KG1 (cell line): ENCODE measurements around the gene C17orf67.

Experiments
- DNase-seq: peaks from one replicate; lab custom pipeline; 2025; lab: John Stamatoyannopoulos, UW

C17orf67 gene

DNA sequence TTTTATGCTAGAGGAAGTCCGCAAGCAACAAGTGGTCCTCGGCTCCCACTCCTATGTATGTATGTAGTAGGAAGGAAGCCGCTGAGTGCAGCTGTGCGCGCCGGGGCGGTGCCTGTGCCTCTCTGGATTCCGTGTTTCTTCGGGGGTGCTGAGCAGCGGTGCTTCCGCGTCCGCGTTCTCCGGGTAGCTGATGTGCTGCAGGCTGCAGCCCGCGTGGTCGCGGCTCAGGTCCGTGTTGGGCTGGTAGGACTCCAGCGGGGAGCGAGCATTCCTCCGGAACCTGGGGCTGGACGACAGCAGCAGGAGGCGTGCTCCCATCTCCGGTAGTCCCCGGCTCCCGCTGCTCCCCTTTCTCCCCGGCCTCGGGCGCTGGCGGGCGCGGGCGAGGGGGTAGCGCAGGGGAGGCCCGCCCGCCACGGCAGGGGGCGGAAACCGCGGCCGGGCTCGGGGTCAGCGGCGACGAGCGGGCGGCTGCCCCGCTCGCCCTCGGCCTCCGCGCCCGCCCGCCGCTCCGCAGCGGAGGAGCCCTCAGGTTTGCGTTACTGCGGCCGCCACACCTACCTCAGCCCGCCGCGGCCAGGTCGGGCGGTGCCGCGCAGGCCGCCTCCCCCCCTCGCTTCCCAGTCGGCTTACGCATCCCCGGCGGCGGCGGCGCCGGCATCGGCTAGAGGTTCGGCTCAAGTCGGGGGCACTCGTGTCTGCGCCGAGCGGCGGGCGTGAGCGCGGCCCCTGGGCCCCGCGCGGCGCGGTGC lies 487 bp downstream of the C17orf67 start:
- peak; percentile 80 for DNase-seq

DNA sequence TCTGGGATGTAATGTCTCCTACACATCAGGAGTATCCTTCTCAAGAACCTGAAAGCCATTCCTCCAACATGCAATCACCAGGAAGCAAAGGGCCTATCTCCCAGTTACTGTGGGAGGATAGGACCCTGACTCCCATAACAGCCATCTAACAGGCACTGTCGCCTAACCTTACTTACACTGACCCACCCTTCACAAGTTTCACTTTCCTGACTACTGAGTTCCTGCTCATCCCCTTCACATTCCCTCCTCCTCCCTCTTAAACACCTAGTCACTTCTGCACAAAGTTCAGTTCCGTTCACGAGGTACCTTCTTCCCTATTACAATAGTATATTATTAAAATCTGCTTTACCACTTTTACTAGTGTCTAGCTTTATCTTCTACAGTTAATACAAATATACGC lies 1.3 kb downstream of the C17orf67 start:
- no peak for DNase-seq

DNA sequence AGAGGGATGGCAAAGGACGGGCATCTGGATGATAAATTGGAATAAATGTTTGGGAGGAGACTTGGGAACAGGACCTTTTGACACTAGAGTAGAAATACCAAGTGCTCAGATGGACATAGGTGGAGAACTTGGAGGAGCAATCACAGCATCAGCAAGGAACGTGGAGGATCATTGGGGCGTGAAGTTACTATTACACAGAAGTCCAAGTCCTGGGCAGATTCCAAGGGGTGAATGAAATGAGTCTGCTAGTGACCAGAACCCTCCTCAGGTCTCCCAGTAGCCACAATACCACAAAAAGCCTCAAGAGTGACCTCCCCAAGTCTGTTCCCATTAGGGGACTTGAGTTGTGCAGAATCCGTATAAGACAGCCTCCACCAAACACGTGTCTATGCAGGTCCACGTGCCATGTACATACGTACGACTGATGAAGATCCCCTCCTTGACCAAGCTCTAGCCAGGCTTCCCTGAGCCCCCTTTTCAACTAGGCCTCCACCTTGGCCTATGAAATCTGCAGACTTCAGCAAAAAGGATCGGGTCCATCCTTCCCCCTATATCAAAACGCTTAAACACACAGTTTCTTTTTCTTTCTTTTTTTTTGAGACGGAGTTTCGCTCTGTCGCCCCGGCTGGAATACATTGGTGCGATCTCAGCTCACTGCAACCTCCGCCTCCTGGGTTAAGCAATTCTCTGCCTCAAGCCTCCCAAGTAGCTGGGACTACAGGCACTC lies 2.2 kb downstream of the C17orf67 start:
- no peak for DNase-seq

DNA sequence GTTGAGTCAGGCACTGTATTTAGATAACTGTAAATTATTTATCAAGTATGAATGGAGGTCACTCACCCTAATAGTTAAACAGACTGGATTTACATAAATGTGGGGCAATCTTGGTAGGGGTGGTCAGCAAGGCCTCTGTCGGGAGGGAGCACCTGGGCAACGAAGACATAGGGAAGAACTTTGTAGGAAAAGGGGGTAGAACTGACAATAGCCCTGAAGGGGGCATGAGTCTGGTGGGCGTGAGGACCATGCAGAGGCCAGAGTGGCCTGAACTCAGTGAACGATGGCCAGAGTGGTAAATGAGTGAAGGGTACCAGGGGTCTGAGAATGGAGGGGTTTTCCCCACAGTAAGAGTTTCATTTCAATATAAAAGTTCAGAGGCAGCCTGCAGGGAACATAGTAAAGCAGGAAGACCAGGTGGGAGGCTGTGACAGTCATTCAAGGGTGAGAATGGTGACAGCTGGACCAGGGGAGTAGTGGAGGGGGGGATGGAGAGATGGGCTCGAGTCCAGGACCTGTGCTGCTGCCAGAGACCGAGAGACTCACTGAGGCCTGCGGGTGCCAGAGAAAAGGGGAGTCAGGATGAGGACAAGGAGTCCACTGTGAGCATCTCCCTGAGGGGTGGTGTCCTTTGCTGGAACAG lies 2.9 kb downstream of the C17orf67 start:
- DNase-seq: no peak

DNA sequence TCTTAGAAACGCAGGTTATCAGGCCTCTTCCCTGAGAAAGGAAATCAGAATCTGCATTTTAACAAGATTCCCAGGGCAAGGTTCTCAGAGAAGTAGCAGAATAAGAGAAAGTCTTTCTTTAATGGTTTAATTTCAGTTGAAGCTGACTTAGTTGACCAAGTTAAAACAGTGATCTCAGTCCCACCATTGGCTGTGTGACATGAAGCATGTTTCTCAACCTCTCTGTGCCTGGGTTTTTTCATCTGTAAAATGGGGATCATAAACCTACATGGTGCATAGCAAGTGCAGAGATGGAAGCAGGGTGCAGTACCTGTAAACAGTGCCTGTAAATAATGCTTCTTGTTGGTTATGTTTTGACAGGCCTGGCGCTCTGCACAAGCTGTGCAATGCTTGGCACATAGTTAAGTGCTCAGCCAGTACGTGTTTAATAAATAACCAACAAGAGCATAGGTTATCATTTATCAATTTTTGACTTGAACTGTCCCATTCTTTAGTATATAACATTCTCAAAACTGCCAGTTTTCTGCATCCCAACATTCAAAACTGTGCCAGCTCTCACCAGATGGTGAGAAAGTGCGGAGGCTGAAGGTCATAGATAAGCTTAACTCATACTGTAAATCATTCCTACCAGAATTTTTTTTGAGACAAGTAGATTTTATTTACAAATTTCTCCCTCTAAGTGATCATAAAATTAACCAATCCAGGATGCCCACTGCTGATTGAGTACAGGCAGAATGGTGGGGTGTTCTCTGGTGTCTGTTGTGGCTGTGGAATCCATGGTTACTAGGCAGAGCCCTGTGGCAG lies 6.9 kb downstream of the C17orf67 start:
- no peak for DNase-seq

DNA sequence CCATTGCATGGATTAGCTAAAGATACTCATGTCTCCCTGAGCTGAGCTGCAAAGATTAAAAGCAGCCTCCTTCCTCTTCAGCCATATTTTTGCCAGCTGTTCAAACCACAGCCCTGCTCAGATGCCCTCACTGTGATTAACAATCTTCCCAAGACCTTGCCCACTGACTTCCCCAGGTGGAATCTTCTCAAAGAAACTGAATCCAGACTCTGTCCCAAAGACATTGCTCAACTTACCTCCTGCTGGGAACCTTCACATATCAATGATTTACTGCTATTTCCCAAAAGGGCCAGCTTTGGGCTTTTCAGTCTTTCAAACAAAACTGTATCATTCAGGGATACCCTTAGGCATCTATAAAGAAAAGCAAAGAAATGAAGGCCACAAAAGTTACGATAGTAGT lies 9.2 kb downstream of the C17orf67 start:
- no peak for DNase-seq

DNA sequence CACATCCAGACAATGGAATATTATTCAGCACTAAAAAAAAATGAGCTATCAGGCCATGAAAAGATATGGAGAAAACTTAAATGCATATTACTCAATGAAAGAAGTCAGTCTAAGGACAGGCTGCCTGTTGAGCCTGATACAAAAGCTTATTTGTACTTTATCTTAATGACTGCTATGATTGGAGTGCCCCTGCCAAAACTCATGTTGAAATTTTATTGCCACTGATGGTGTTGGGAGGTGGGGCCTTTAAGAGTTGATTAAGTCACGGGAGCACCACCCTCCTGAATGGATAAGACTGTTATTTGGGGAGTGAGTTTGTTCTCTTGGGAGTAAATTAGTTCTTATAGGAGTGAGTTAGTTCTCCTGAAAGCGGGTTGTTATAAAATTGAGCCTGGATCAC lies 9.9 kb downstream of the C17orf67 start:
- DNase-seq: no peak

DNA sequence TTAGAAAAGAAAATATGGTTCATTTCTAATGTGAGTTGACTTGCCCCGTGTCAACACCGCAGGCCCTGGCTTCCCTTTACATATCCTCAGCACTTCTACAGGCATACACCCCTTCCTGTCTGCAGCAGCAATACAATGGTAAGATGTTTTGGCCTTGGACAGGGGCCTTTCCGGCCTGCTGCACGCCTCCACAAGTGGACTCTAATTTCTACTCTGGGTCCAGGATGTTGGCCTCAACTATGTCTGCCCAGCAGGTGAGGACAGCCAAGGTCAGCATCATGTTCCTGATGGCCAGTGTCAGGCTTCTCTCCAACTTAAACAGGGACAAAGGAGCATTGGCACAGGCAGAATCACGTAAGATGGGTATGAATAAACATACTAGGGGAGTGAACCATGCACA lies 11.0 kb downstream of the C17orf67 start:
- DNase-seq: no peak

DNA sequence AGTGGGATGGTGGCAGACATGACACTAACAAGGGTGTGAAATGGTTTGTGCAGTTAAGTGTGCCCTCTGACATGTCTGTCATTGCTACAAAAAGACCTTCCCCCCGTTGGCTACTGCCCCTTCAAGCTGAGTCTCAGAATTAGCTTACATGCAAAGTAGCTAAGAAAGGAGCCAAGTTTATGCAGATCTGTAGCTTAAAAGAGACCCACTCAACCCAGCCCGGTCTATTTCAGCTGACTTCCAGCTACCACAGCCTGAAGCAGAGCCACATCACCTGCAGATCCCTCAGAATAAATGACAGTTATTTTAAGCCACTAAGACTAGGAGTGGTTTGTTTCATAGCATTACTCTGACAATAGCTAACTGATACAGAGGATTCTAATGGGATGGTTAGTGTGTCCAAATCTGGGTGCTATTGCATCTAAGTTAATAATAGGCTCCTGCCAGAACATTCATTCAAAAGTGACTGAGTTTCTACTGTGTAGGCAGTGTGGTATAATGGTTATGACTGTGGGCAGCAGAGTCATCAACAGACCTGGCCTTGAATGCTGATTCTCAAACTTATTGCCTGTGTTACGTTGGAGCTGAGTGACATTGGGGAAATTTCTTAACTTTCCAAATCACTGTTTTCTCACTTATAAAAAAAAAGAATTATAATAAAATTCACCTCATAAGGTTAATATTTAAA lies 11.7 kb downstream of the C17orf67 start:
- no peak for DNase-seq

DNA sequence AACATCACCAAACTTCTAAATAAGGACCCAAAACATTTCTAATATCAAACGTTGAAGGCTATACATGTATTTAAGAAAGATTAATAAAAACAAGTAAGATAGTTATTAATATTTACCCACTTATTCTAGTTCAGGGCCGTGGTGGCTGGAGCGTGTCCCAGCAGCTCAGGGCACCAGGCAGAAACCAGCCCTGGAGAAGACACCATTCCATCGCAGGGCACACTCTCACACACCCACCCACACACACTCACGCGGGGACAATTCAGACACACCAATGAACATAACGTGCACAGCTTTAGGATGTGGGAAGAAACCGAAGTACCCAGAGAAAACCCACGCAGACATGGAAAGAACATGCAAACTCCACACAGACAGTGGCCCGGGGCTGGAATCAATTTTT lies 13.5 kb downstream of the C17orf67 start:
- no peak for DNase-seq

DNA sequence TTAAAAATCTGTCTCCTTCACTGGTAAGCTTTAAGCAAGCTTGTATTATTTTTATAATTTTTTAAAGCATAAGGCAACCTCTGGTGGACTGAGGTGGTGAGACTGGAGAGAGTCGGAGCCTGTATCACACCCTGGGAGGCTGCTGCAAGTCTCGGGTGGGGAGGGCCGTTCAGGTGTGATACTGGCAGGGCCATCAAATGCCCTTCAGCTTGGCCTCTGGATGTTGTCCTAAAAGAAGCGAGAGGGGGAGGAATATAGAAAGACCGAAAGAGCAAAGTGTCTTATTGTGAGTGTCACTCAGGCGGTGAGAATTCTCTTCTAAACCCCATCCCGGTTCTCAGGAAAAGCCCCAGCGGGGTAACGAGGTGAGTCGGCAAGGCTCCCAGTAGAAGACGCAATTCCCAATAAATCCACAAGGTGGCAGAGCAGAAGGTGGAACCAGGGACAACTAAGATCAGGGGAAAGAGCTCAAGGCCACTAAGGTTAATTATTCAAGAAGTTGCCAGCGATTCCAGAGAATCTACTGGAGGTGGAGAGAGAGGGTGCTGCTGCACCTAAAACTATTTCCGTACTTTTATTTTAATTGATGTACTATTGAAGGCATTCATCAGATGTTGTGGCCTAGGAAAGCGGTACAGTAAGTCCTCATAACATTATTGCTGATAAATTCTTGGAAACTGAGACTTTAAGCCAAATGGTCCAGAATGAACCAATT lies 14.1 kb downstream of the C17orf67 start:
- DNase-seq: peak; percentile 67

DNA sequence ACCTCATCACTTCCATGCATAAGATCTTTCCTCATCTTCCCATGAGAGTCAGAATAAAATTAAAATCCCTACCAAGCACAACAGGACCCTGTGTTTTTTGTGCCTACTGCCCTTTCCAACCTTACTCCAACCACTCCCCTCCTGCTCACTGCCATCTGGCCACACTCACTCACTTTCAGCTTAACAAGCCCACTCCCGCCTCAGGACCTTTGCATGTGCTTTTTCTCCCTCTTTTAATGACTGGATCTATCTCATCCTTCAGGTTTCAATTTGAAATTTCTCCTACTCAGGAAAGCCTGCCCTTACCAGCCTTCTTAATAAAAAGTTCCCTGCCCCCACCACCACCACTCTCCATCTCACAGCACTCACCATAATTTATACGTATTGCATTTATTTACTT lies 14.7 kb downstream of the C17orf67 start:
- DNase-seq: no peak

DNA sequence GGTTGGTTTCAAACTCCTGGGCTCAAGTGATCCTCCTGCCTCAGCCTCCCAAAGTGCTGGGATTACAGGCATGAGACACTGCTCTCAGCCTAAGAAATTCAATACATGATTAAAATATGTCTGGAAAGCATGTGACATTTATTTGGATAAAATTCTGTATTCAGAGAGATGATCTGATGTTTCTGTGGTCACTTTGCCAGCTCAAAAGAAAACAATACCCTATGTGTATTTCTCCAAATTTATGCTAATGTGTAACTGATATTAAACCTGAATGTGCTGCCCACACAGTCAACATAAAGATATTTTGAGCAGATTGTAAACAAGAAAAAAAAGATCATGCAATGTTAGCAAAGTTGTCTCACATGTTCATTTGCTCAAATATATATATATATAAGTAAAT lies 16.7 kb downstream of the C17orf67 start:
- DNase-seq: no peak

DNA sequence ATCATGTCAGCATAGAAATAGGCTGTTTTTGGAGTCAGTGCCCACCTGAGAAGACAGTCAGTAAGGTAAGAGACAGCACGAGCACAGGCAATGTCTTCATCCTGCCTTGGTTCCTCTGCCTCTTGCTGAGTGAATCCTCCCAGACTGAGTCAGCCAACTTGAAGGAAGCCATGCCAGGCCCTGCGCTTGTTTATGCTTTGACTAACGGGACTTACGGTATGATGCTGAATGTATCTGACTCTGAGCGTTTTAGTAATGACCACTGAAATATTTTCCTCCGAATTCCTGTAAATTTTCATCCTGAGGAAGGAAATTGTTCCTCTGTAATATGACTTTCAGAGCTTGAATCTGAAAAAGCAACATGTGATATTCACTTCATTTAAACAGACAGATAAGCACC lies 18.0 kb downstream of the C17orf67 start:
- DNase-seq: no peak

DNA sequence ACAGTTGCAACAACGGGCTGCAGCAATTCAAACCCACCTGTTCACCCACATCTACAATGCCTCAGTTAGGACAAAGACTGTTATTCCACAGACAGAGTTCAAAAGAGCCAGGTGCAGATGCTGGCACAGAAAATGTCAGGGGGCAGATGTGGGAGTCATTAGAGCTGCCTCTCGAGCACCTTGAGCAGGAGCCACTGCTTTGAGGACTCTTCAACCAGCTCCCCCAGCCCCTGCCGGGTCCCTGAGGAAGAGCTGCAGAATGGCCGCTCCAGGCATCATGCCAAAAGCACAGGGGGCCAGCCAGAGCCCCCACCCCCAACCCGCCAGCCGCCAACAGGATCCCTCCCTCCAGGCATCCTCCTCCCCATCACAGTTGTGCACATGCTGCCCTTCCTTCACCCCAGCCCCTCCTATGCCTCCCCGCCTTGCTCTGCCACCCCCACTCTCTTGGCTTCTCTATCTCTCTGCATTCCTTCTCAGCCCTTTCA lies 20.8 kb downstream of the C17orf67 start:
- no peak for DNase-seq

DNA sequence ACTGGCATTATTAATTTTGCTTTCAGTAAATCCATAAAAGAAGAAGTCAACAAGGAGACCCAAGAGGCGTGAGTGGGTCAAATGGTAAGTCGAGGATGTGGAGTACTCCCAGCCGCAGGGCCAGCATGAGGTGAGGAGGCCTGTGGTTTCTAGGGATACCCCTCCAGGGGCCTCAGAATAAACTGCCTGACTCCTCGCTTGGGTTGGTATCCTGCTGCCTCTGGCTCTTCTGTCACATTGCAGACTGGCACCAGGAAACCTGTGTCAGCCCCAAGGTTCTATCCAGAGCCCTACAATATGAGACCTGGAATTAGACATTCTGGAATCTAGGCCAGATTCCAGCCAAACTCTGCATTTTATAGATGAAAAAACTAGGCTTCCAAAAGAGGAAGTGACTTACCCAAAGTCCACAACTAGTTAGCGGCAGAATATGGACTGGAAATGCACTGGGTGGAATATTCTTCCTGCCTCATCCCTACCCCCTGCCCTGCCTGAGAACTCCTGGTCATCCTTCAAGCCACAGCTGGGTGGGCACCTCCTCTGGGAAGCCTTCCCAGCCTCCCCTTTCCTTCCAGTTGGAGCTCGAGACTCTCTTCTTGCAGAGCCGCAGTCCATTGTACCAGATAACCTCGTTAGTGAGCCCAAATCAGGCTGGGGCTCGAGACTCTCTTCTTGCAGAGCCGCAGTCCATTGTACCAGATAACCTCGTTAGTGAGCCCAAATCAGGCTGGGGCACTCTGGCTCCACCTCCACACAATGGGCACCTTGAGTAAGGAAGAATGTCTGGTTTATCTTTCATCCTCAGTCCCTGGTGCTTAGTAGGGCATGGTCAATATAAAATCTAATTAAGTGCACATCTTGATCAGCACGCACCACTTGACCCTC lies 22.6 kb downstream of the C17orf67 start:
- no peak for DNase-seq

DNA sequence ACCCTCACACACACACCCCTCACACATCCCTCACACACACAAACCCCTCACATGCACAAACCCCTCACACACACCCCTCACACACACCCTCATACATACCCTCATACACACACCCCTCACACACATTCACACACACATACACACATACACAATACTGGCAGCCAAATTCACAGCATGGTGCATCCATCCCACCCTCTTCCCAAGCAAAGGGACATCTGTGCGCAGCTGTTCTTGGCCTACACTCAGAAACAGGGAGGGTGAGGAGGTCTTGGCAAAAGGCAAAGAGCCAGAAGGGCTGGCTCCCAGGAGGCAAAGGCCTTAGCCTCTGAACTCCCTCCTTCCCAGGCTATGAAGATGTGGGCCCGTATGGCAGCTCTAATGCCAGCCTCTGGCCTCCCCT lies 23.4 kb downstream of the C17orf67 start:
- no peak for DNase-seq

DNA sequence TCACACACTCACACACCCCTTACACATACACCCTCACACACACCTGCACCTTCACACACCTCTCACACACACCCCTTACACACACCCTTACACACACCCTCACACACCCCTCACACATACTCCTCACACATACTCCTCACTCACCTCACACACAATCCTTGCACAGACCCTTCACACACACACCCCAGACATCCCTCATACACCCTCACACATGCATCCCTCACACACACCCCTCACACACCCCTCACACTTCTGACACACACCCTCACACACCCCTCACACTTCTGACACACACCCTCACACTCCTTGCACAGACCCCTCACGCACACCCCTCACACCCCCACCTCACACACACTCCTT lies 23.9 kb downstream of the C17orf67 start:
- DNase-seq: no peak

DNA sequence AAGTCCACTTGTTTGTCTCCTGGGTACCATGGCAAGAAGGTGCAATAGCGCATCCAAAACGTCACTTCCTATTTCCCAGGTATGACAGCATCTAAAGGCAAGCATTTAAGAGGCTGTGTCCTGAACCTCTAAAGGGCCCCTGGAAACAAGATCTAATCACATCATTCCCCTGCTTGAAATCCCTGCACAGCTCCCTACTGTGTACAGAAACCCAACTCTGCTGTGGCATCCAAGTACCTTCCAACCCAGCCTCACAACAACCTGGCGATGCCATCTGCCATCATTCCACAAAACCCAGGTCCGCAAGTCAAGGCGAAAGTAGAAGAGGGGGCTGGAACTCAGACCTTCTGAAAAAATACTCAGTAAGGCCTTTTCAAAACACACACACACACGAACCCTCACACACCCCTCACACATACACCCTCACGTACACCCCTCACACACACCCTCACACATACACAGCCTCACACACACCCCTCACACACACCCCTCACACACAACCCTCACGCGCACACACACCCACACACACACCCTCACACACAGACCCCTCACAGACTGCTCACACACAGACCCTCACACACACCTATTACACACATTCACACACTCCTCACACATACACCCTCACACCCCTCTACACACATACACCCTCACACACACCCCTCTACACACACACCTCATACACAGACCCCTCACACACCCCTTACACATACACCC lies 24.5 kb downstream of the C17orf67 start:
- no peak for DNase-seq
